HEK293 (cell line): Measurements from ENCODE around the gene RIC8B.
A peak's percentile ranks its signal among the peaks of the same experiment; 100 is the strongest.

Experiments
- CTCF ChIA-PET: fragments of 350-600 bp; formaldehyde crosslinking; extraction: SDS; loops from one replicate; lab custom pipeline; 2021; ENCODE audit warnings: antibody characterized with exemption; lab: Yijun Ruan, JAX
- POLR2A ChIA-PET: fragments of 300-600 bp; formaldehyde crosslinking; extraction: SDS; loops from one replicate; lab custom pipeline; 2020; ENCODE audit warnings: antibody characterized with exemption, inconsistent platforms; lab: Yijun Ruan, JAX
- H3K27ac ChIP-seq: fragments of 200-500 bp; sonication (Bioruptor generic); 2 replicates; pipeline ENCODE4 v1.5.1; 2014; ENCODE audit warnings: low read depth, low read length, control low read depth, inconsistent platforms; ENCODE audit errors: extremely low read depth
- H3K36me3 ChIP-seq, 2 experiments: fragments of 200-500 bp in 1 of 2; sonication (Bioruptor generic) in 1 of 2; 1 replicate in 1 of 2; 2 replicates in 1 of 2; pipeline ENCODE4 v1.5.1; 2014 to 2017; ENCODE audit warnings: inconsistent platforms in 2 of 2, low read length in 2 of 2; ENCODE audit not compliant: control insufficient read depth in 2 of 2, insufficient read depth in 1 of 2
- H3K4me1 ChIP-seq: fragments of 200-500 bp; sonication (Bioruptor generic); 2 replicates; pipeline ENCODE4 v1.5.1; 2014; ENCODE audit warnings: mild to moderate bottlenecking, low read length, inconsistent platforms; ENCODE audit not compliant: control insufficient read depth, insufficient read depth
- H3K4me3 ChIP-seq: 2 replicates; pipeline ENCODE4 v1.5.1; 2011; ENCODE audit warnings: low read depth, mild to moderate bottlenecking, control low read depth, low read length, moderate library complexity
- H3K9me3 ChIP-seq: fragments of 200-500 bp; sonication (Bioruptor generic); 2 replicates; pipeline ENCODE4 v1.5.1; 2014; ENCODE audit warnings: low read depth, low read length, inconsistent platforms; ENCODE audit not compliant: control insufficient read depth, insufficient read depth
- CTCF ChIP-seq: fragments of 450-650 bp; formaldehyde crosslinking; IDR thresholded peaks from 2 replicates; pipeline ENCODE4 v1.5.1; 2016; ENCODE audit warnings: missing biosample characterization, missing genetic modification characterization
- HIC1 ChIP-seq: fragments of 450-650 bp; formaldehyde crosslinking; IDR thresholded peaks from 2 replicates; pipeline ENCODE4 v1.5.1; 2016; ENCODE audit warnings: missing biosample characterization, missing genetic modification characterization
- HOXC10 ChIP-seq: sonication (generic); formaldehyde crosslinking; IDR thresholded peaks from 2 replicates; pipeline ENCODE4 v1.8.1; 2023; ENCODE audit warnings: mild to moderate bottlenecking, missing genetic modification reagents
- HOXD13 ChIP-seq: sonication (generic); formaldehyde crosslinking; IDR thresholded peaks from 2 replicates; pipeline ENCODE4 v1.8.0; 2022; ENCODE audit warnings: missing genetic modification reagents, borderline replicate concordance
- IKZF3 ChIP-seq: fragments of 450-650 bp; IDR thresholded peaks from 2 replicates; pipeline ENCODE4 v1.5.0; 2018; ENCODE audit warnings: missing biosample characterization, mild to moderate bottlenecking, missing genetic modification characterization, moderate library complexity
- PRDM6 ChIP-seq: fragments of 450-650 bp; formaldehyde crosslinking; IDR thresholded peaks from 2 replicates; pipeline ENCODE4 v1.5.1; 2017; ENCODE audit warnings: missing biosample characterization, missing genetic modification characterization
- RBAK ChIP-seq: fragments of 450-650 bp; formaldehyde crosslinking; IDR thresholded peaks from 2 replicates; pipeline ENCODE4 v1.5.1; 2016; ENCODE audit warnings: missing biosample characterization, missing genetic modification characterization
- ZFP3 ChIP-seq: fragments of 450-650 bp; formaldehyde crosslinking; IDR thresholded peaks from 2 replicates; pipeline ENCODE4 v1.5.1; 2016; ENCODE audit warnings: low read depth, missing biosample characterization, missing genetic modification characterization
- ZFP37 ChIP-seq: fragments of 450-650 bp; formaldehyde crosslinking; IDR thresholded peaks from 2 replicates; pipeline ENCODE4 v1.5.1; 2016; ENCODE audit warnings: missing biosample characterization, missing genetic modification characterization
- ZNF335 ChIP-seq: fragments of 450-650 bp; formaldehyde crosslinking; conservative IDR thresholded peaks from 2 replicates; pipeline ENCODE4 v1.5.1; 2016; ENCODE audit warnings: missing biosample characterization, missing genetic modification characterization
- ZNF426 ChIP-seq: fragments of 450-650 bp; formaldehyde crosslinking; IDR thresholded peaks from 2 replicates; pipeline ENCODE4 v1.5.1; 2017; ENCODE audit warnings: missing biosample characterization, missing genetic modification characterization, mild to moderate bottlenecking, inconsistent platforms, moderate library complexity
- ZNF48 ChIP-seq: fragments of 450-650 bp; formaldehyde crosslinking; IDR thresholded peaks from 2 replicates; pipeline ENCODE4 v1.5.1; 2016; ENCODE audit warnings: missing biosample characterization, missing genetic modification characterization
- ZNF514 ChIP-seq: fragments of 450-650 bp; formaldehyde crosslinking; IDR thresholded peaks from 2 replicates; pipeline ENCODE4 v1.5.1; 2016; ENCODE audit warnings: missing biosample characterization, missing genetic modification characterization
- ZNF571 ChIP-seq: fragments of 450-650 bp; formaldehyde crosslinking; IDR thresholded peaks from 2 replicates; pipeline ENCODE4 v1.5.0; 2017; ENCODE audit warnings: missing biosample characterization, missing genetic modification characterization
- ZNF610 ChIP-seq: fragments of 450-650 bp; formaldehyde crosslinking; IDR thresholded peaks from 2 replicates; pipeline ENCODE4 v1.5.1; 2016; ENCODE audit warnings: missing biosample characterization, missing genetic modification characterization, borderline replicate concordance
- ZNF654 ChIP-seq: fragments of 450-650 bp; formaldehyde crosslinking; IDR thresholded peaks from 2 replicates; pipeline ENCODE4 v1.5.1; 2016; ENCODE audit warnings: low read depth, missing biosample characterization, missing genetic modification characterization
- ZNF692 ChIP-seq: fragments of 450-650 bp; formaldehyde crosslinking; IDR thresholded peaks from 2 replicates; pipeline ENCODE4 v1.5.1; 2016; ENCODE audit warnings: missing biosample characterization, missing genetic modification characterization
- ZNF76 ChIP-seq: fragments of 450-650 bp; formaldehyde crosslinking; IDR thresholded peaks from 2 replicates; pipeline ENCODE4; 2016; ENCODE audit warnings: low read depth, missing biosample characterization, missing genetic modification characterization, borderline replicate concordance
- ZNF785 ChIP-seq: fragments of 450-650 bp; formaldehyde crosslinking; IDR thresholded peaks from 2 replicates; pipeline ENCODE4 v1.5.1; 2016; ENCODE audit warnings: missing biosample characterization, missing genetic modification characterization
- ZSCAN16 ChIP-seq: fragments of 450-650 bp; formaldehyde crosslinking; IDR thresholded peaks from 2 replicates; pipeline ENCODE4 v1.5.1; 2016; ENCODE audit warnings: missing biosample characterization, missing genetic modification characterization
- ZSCAN30 ChIP-seq: fragments of 450-650 bp; IDR thresholded peaks from 2 replicates; pipeline ENCODE4 v1.5.1; 2018; ENCODE audit warnings: missing biosample characterization, mild to moderate bottlenecking, missing genetic modification characterization, moderate library complexity
- TF ChIP-seq, protein P1 (sequence below): fragments of 450-650 bp; formaldehyde crosslinking; IDR thresholded peaks from 2 replicates; pipeline ENCODE4 v1.5.1; 2016; ENCODE audit warnings: missing biosample characterization, missing genetic modification characterization

Gene RIC8B

DNA sequence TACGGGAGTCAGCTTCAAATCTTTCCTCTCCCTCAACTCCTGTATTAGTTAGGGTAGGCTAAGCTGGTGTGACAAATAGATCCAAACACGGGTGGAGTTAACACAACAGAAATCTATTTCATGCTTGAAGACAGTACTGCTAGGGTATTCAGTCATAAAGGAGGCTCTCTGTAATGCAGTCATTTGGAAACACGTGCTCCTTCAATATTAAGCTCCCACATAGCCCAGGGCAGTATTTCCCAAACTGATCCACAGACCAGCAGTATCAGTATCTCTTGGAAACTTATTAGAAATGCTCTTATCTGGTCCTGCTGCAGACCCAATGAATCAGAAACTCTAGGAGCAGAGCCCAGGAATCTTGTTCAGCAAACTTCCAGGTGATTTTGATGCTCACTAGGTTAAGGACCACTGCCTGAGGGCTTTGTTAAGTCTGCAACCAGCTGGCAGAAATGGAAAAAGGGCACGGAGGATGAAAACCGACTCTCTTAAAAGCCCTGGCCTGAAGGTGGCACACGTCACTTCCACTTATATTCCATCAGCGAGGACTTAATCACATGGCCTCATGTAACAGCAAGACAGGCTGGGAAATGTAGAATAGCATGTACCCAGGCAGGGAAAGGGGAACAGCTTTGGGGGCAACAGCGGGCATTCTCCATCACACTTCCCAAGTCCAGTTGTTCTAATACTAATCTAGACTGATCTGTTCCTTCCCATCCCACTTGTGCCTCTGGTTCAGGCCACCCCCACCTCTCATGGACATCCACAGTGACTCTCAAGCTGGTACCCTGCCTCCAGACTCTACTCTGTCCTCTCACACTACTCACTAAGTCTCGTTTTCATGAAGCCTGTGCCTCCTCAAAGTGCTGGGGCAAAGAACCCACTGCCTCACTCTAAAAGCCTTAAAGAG is 38.2 kb upstream of the RIC8B start:
- CTCF ChIA-PET = interaction anchor here (0.5 to 0.6 kb wide), 2 partner anchors 41 to 129 kb away, joined by 3 to 5 read pairs; no protein-coding TSS in a partner anchor

GRCh38 chr12:106739318-106739717 is 35.2 kb upstream of the RIC8B start:
- ChIA-PET CTCF (interaction anchor here (1.0 to 1.5 kb wide), 2 partner anchors 15 to 181 kb away, joined by 3 to 4 read pairs; no protein-coding TSS in a partner anchor), POLR2A (no interaction called here)
- Histone ChIP-seq H3K4me3 (no peak overlapping the region), H3K36me3 (no peaks in the 10 kb centered on the region), H3K4me1 (peaks cover 8% of the 10 kb centered on the region; the same call in 1 of the 2 replicates), H3K27ac (no peak overlapping the region), H3K9me3 (no peaks in the 10 kb centered on the region)
- TF ChIP-seq HIC1 (tag by site-specific recombination) = 0 out of 2 replicates have a peak, but pooled peaks have one; percentile 47
- no peak for TF ChIP-seq ZNF785
- TF ChIP-seq IKZF3 (tag by site-specific recombination) = 0 out of 2 replicates have a peak, but pooled peaks have one; percentile 30
- TF ChIP-seq PRDM6 (tag by site-specific recombination) = peak; percentile 31; the same call in 1 of the 2 replicates
- no peak for TF ChIP-seq ZNF76 (tag by site-specific recombination)
- no peak for TF ChIP-seq ZNF692 (tag by site-specific recombination)
- no peak for TF ChIP-seq HOXD13 (CRISPR knock-in tag)
- TF ChIP-seq ZFP3 (tag by site-specific recombination) = no peak

More for the DNA sequence above, 38.2 kb upstream of the RIC8B start:
- POLR2A ChIA-PET = no interaction called here
- Histone ChIP-seq H3K9me3 (no peaks in the 10 kb centered on the region), H3K27ac (no peak overlapping the region), H3K36me3 (no peaks in the 10 kb centered on the region), H3K4me3 (no peak overlapping the region), H3K4me1 (peaks cover 8% of the 10 kb centered on the region; the same call in 1 of the 2 replicates)
- TF ChIP-seq PRDM6 (tag by site-specific recombination) (no peak), CTCF (0 out of 2 replicates have a peak, but pooled peaks have one; percentile 23), ZNF514 (tag by site-specific recombination) (no peak), ZSCAN16 (no peak), ZNF571 (tag by site-specific recombination) (no peak), ZSCAN30 (tag by site-specific recombination) (no peak), ZNF610 (no peak), HOXC10 (CRISPR knock-in tag) (no peak), ZNF335 (tag by site-specific recombination) (0 out of 2 replicates have a peak, but pooled peaks have one; percentile 10), ZFP37 (peak; percentile 63; the same call in 1 of the 2 replicates), ZNF48 (tag by site-specific recombination) (no peak), ZNF426 (tag by site-specific recombination) (no peak), ZNF654 (0 out of 2 replicates have a peak, but pooled peaks have one; percentile 19), RBAK (no peak)
- TF ChIP-seq, protein P1, sequence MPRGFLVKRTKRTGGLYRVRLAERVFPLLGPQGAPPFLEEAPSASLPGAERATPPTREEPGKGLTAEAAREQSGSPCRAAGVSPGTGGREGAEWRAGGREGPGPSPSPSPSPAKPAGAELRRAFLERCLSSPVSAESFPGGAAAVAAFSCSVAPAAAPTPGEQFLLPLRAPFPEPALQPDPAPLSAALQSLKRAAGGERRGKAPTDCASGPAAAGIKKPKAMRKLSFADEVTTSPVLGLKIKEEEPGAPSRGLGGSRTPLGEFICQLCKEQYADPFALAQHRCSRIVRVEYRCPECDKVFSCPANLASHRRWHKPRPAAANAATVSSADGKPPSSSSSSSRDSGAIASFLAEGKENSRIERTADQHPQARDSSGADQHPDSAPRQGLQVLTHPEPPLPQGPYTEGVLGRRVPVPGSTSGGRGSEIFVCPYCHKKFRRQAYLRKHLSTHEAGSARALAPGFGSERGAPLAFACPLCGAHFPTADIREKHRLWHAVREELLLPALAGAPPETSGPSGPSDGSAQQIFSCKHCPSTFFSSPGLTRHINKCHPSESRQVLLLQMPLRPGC (tag by site-specific recombination) = no peak
